Liver (tissue), 9 donors: ENCODE results near the gene AAGAB. TPM values are rescaled to one million over a fixed set of nuclear protein-coding genes. Genes with fewer than 3 reads are reported as not detected.

Experiments used
- DNase-seq: peaks from one replicate; pipeline ENCODE4 v3.0.0-alpha.2; 2017; ENCODE audit warnings: low spot score
- H3K27ac ChIP-seq, 2 donors: one replicate each; pipeline ENCODE4 v1.7.0; 2013; ENCODE audit warnings: inconsistent platforms in 2 of 2, low read length in 2 of 2, control low read depth in 1 of 2, low read depth in 1 of 2, mild to moderate bottlenecking in 1 of 2
- H3K27me3 ChIP-seq, 4 donors: one replicate each; pipeline versions ENCODE4 v1.6.1 to v1.7.0; 2013; ENCODE audit warnings: low read length in 3 of 4, inconsistent platforms in 1 of 4, mild to moderate bottlenecking in 1 of 4, moderate library complexity in 1 of 4; ENCODE audit not compliant: control insufficient read depth in 4 of 4, insufficient read depth in 4 of 4
- H3K36me3 ChIP-seq, 4 donors: one replicate each; pipeline versions ENCODE4 v1.6.1 to v1.7.0; 2013; ENCODE audit warnings: low read length in 3 of 4, mild to moderate bottlenecking in 3 of 4, low read depth in 1 of 4, moderate library complexity in 1 of 4; ENCODE audit not compliant: control insufficient read depth in 4 of 4, insufficient read depth in 3 of 4
- H3K4me1 ChIP-seq, 4 donors: one replicate each; pipeline versions ENCODE4 v1.6.1 to v1.7.0; 2013; ENCODE audit warnings: low read length in 3 of 4, mild to moderate bottlenecking in 3 of 4, moderate library complexity in 1 of 4; ENCODE audit not compliant: control insufficient read depth in 4 of 4, insufficient read depth in 4 of 4
- H3K4me3 ChIP-seq, 3 donors: one replicate each; pipeline versions ENCODE4 v1.6.1 to v1.7.0; 2013; ENCODE audit warnings: low read length in 3 of 3, control low read depth in 1 of 3, low read depth in 1 of 3, mild to moderate bottlenecking in 1 of 3
- H3K9ac ChIP-seq, 2 donors: one replicate each; pipeline ENCODE4 v1.7.0; 2013; ENCODE audit warnings: low read length in 2 of 2, mild to moderate bottlenecking in 2 of 2, moderate library complexity in 2 of 2, control low read depth in 1 of 2, low read depth in 1 of 2
- H3K9me3 ChIP-seq, 4 donors: one replicate each; pipeline versions ENCODE4 v1.6.1 to v1.7.0; 2013; ENCODE audit warnings: low read length in 3 of 4; ENCODE audit not compliant: control insufficient read depth in 4 of 4
- EGR1 ChIP-seq, 2 donors: IDR thresholded peaks; 2 replicates each; pipeline ENCODE4 v1.6.1; 2016 to 2018; ENCODE audit warnings: antibody characterized with exemption in 2 of 2, low read depth in 2 of 2
- FOXA1 ChIP-seq: IDR thresholded peaks from 2 replicates; pipeline ENCODE4 v1.6.1; 2016; ENCODE audit warnings: antibody characterized with exemption
- FOXA2 ChIP-seq: IDR thresholded peaks from 2 replicates; pipeline ENCODE4 v1.6.1; 2016; ENCODE audit warnings: antibody characterized with exemption
- GABPA ChIP-seq, 2 donors: IDR thresholded peaks in 1 of 2; conservative IDR thresholded peaks in 1 of 2; 2 replicates each; pipeline ENCODE4 v1.6.1; 2016; ENCODE audit warnings: antibody characterized with exemption in 2 of 2, mild to moderate bottlenecking in 1 of 2, moderate library complexity in 1 of 2
- HNF4A ChIP-seq, 2 donors: conservative IDR thresholded peaks; 2 replicates each; pipeline ENCODE4 v1.6.1; 2016; ENCODE audit warnings: antibody characterized with exemption in 2 of 2, mild to moderate bottlenecking in 2 of 2
- HNF4G ChIP-seq: IDR thresholded peaks from 2 replicates; pipeline ENCODE4 v1.6.1; 2016; ENCODE audit warnings: antibody characterized with exemption
- JUND ChIP-seq, 2 donors: IDR thresholded peaks; 2 replicates each; pipeline ENCODE4 v1.6.1; 2016; ENCODE audit warnings: antibody characterized with exemption in 2 of 2
- NR2F2 ChIP-seq: IDR thresholded peaks from 2 replicates; pipeline ENCODE4 v1.6.1; 2016; ENCODE audit warnings: antibody characterized with exemption
- RAD21 ChIP-seq, 2 donors: IDR thresholded peaks; 2 replicates each; pipeline ENCODE4 v1.6.1; 2016; ENCODE audit warnings: antibody characterized with exemption in 2 of 2, mild to moderate bottlenecking in 2 of 2
- RXRA ChIP-seq, 2 donors: IDR thresholded peaks; 2 replicates each; pipeline ENCODE4 v1.6.1; 2017 to 2018; ENCODE audit warnings: antibody characterized with exemption in 2 of 2, mild to moderate bottlenecking in 1 of 2
- SP1 ChIP-seq: IDR thresholded peaks from 2 replicates; pipeline ENCODE4 v1.6.1; 2018; ENCODE audit warnings: antibody characterized with exemption, mild to moderate bottlenecking
- TAF1 ChIP-seq: conservative IDR thresholded peaks from 2 replicates; pipeline ENCODE4 v1.6.1; 2016; ENCODE audit warnings: antibody characterized with exemption, mild to moderate bottlenecking
- YY1 ChIP-seq: IDR thresholded peaks from 2 replicates; pipeline ENCODE4 v1.6.1; 2016; ENCODE audit warnings: antibody characterized with exemption, mild to moderate bottlenecking
- ZBTB33 ChIP-seq: IDR thresholded peaks from 2 replicates; pipeline ENCODE4 v1.6.1; 2016; ENCODE audit warnings: antibody characterized with exemption
- WGBS: extraction: QIAGEN DNeasy Blood & Tissue Kit; methylation state at CpG from one replicate; pipeline ENCODE4 v1.1.7; 2013; 5-methylcytosine and 5-hydroxymethylcytosine counted together
- polyA plus RNA-seq, 2 donors: library from polyadenylated mRNA; stranded (reverse) in 1 of 2; unstranded in 1 of 2; fragments of 200-250 nt in 1 of 2; fragments of >200 nt in 1 of 2; fragmentation: Nextera tagmentation in 1 of 2; extraction: Ambion mirVana in 1 of 2; gene quantifications; one replicate each; pipeline versions ENCODE4 v1.2.1 to v1.2.3, GENCODE V29; 2013 to 2015
- total RNA-seq, 2 donors: library from RNA; depleted of rRNA; stranded (reverse); fragments of >200 nt; gene quantifications; one replicate each; pipeline ENCODE4 v1.2.3, GENCODE V29; 2014
- TF ChIP-seq, protein P1 (sequence below): IDR thresholded peaks from 2 replicates; pipeline ENCODE4 v1.6.1; 2016; ENCODE audit warnings: antibody characterized with exemption
- TF ChIP-seq, protein P2 (sequence below): IDR thresholded peaks from 2 replicates; pipeline ENCODE4 v1.6.1; 2016; ENCODE audit warnings: antibody characterized with exemption
- TF ChIP-seq, protein P3 (sequence below): fragments of 150-350 bp; IDR thresholded peaks from 2 replicates; pipeline ENCODE4 v1.5.1; 2017; ENCODE audit warnings: improper control_type of control experiment, low read depth, low read length; ENCODE audit not compliant: missing input control
- TF ChIP-seq, protein P4 (sequence below): IDR thresholded peaks from 2 replicates; pipeline ENCODE4 v1.6.1; 2016; ENCODE audit warnings: antibody characterized with exemption, mild to moderate bottlenecking
- donor health status: healthy.
- donor health status: healthy.
- donor health status: healthy.
- donor health status: healthy.
- donor health status: healthy.

AAGAB gene
- total and polyA plus RNA-seq, 4 donors, result 3.6 to 22.3 (median 13.0) TPM

GRCh38 chr15:67198157-67198754, 56.2 kb downstream of the AAGAB start:
- no peak overlapping the region for H3K4me3 ChIP-seq
- H3K27me3 ChIP-seq, result no peaks in the 10 kb centered on the region
- TF ChIP-seq TAF1, result no peak
- no peak for TF ChIP-seq RXRA (IDR thresholded peaks at IDR 0.05)
- TF ChIP-seq YY1, result no peak
- TF ChIP-seq NR2F2, result no peak
- no peak for TF ChIP-seq EGR1 (IDR thresholded peaks at IDR 0.05; ENCODE audit: low read depth in 2 of 2)
- TF ChIP-seq, protein P1, sequence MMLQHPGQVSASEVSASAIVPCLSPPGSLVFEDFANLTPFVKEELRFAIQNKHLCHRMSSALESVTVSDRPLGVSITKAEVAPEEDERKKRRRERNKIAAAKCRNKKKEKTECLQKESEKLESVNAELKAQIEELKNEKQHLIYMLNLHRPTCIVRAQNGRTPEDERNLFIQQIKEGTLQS, result no peak
- no peak for TF ChIP-seq HNF4A (conservative IDR thresholded peaks at IDR 0.05)
- no peak for TF ChIP-seq GABPA (IDR thresholded peaks at IDR 0.05 in 1 of 2, conservative IDR thresholded peaks at IDR 0.05 in 1 of 2)
- TF ChIP-seq RAD21 (IDR thresholded peaks at IDR 0.05), result no peak
- TF ChIP-seq ZBTB33, result no peak
- H3K27ac ChIP-seq, result no peak overlapping the region
- H3K36me3 ChIP-seq, result peaks cover 2 to 11% (median 5%) of the 10 kb centered on the region in 4 donors
- H3K9me3 ChIP-seq, result no peaks in the 10 kb centered on the region
- no peaks in the 10 kb centered on the region for H3K4me1 ChIP-seq
- 94% methylated on average over 7 of the region's 7 CpGs for WGBS
- no peak for DNase-seq
- H3K9ac ChIP-seq, result no peak overlapping the region

DNA sequence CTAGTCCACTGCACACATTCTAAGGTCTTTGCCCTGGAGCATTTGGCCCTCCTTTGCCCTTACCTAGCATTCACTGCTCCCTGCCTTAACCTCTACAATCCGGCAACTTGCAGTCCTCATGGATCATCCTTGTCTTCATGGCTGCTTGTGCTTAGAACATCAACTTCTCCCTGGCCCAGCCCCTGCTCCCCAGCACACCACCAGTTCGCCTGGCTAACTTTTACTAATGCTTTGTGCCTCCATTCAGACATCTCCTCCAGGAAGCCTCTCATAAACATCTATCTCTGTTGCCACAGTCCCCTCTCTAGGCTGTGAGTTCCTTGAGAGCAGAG, 57.1 kb downstream of the AAGAB start:
- H3K4me1 ChIP-seq, result no peaks in the 10 kb centered on the region
- WGBS, result 95% methylated on average over 2 of the region's 2 CpGs
- no peak overlapping the region for H3K27ac ChIP-seq
- H3K36me3 ChIP-seq, result peaks cover 1 to 13% (median 6%) of the 10 kb centered on the region in 4 donors
- no peak overlapping the region for H3K9ac ChIP-seq
- H3K9me3 ChIP-seq, result no peaks in the 10 kb centered on the region
- no peak overlapping the region for H3K4me3 ChIP-seq
- no peaks in the 10 kb centered on the region for H3K27me3 ChIP-seq
- DNase-seq, result no peak
- TF ChIP-seq FOXA2, result no peak
- no peak for TF ChIP-seq SP1
- TF ChIP-seq HNF4A (conservative IDR thresholded peaks at IDR 0.05), result no peak
- TF ChIP-seq RXRA (IDR thresholded peaks at IDR 0.05), result no peak
- no peak for TF ChIP-seq NR2F2
- TF ChIP-seq GABPA (IDR thresholded peaks at IDR 0.05 in 1 of 2, conservative IDR thresholded peaks at IDR 0.05 in 1 of 2), result no peak
- no peak for TF ChIP-seq JUND (IDR thresholded peaks at IDR 0.05)
- TF ChIP-seq, protein P2, sequence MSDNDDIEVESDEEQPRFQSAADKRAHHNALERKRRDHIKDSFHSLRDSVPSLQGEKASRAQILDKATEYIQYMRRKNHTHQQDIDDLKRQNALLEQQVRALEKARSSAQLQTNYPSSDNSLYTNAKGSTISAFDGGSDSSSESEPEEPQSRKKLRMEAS, result no peak
- TF ChIP-seq EGR1 (IDR thresholded peaks at IDR 0.05; ENCODE audit: low read depth in 2 of 2), result no peak
- TF ChIP-seq, protein P3, sequence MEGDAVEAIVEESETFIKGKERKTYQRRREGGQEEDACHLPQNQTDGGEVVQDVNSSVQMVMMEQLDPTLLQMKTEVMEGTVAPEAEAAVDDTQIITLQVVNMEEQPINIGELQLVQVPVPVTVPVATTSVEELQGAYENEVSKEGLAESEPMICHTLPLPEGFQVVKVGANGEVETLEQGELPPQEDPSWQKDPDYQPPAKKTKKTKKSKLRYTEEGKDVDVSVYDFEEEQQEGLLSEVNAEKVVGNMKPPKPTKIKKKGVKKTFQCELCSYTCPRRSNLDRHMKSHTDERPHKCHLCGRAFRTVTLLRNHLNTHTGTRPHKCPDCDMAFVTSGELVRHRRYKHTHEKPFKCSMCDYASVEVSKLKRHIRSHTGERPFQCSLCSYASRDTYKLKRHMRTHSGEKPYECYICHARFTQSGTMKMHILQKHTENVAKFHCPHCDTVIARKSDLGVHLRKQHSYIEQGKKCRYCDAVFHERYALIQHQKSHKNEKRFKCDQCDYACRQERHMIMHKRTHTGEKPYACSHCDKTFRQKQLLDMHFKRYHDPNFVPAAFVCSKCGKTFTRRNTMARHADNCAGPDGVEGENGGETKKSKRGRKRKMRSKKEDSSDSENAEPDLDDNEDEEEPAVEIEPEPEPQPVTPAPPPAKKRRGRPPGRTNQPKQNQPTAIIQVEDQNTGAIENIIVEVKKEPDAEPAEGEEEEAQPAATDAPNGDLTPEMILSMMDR, result no peak
- no peak for TF ChIP-seq RAD21 (IDR thresholded peaks at IDR 0.05)
- no peak for TF ChIP-seq HNF4G
- TF ChIP-seq, protein P4, sequence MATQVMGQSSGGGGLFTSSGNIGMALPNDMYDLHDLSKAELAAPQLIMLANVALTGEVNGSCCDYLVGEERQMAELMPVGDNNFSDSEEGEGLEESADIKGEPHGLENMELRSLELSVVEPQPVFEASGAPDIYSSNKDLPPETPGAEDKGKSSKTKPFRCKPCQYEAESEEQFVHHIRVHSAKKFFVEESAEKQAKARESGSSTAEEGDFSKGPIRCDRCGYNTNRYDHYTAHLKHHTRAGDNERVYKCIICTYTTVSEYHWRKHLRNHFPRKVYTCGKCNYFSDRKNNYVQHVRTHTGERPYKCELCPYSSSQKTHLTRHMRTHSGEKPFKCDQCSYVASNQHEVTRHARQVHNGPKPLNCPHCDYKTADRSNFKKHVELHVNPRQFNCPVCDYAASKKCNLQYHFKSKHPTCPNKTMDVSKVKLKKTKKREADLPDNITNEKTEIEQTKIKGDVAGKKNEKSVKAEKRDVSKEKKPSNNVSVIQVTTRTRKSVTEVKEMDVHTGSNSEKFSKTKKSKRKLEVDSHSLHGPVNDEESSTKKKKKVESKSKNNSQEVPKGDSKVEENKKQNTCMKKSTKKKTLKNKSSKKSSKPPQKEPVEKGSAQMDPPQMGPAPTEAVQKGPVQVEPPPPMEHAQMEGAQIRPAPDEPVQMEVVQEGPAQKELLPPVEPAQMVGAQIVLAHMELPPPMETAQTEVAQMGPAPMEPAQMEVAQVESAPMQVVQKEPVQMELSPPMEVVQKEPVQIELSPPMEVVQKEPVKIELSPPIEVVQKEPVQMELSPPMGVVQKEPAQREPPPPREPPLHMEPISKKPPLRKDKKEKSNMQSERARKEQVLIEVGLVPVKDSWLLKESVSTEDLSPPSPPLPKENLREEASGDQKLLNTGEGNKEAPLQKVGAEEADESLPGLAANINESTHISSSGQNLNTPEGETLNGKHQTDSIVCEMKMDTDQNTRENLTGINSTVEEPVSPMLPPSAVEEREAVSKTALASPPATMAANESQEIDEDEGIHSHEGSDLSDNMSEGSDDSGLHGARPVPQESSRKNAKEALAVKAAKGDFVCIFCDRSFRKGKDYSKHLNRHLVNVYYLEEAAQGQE, result no peak
- TF ChIP-seq ZBTB33, result no peak
- TF ChIP-seq TAF1, result no peak
- TF ChIP-seq FOXA1, result no peak
- TF ChIP-seq YY1, result no peak
